ENCODE data around the gene ONECUT2. TPM values are rescaled to one million over a fixed set of nuclear protein-coding genes. Genes with fewer than 3 reads are reported as not detected.

Gene ONECUT2
- total and polyA plus RNA-seq, 3 donors from 2014 or later: 0.69 to 0.93 (median 0.79) TPM

GRCh38 chr18:57440331-57441070, 5.3 kb downstream of the ONECUT2 start:
- no peaks in the 10 kb centered on the region for H3K9me3 ChIP-seq
- peaks cover 23% of the 10 kb centered on the region for H3K4me1 ChIP-seq
- TF ChIP-seq POLR2A (IDR thresholded peaks at IDR 0.05): no peak
- TF ChIP-seq CTCF (IDR thresholded peaks at IDR 0.05): no peak
- H3K27me3 ChIP-seq: no peaks in the 10 kb centered on the region
- peak overlapping the region in 1 of 2 donors; percentile 38 for H3K4me3 ChIP-seq
- no peak for DNase-seq
- no peaks in the 10 kb centered on the region for H3K36me3 ChIP-seq (ENCODE audit: low read depth, missing control alignments)
- intact Hi-C loops (cut with DNase I; ENCODE audit: low total_unique reads): no loop called here
- H3K27ac ChIP-seq: no peak overlapping the region
- 1 to 3% methylated on average over 24 to 59 of the region's 60 CpGs for WGBS, 2 donors

GRCh38 chr18:57441071-57441794, 6.1 kb downstream of the ONECUT2 start:
- no peaks in the 10 kb centered on the region for H3K27me3 ChIP-seq
- H3K9me3 ChIP-seq: no peaks in the 10 kb centered on the region
- intact Hi-C loops (cut with DNase I; ENCODE audit: low total_unique reads): no loop called here
- 2% methylated on average over 29 to 54 of the region's 54 CpGs for WGBS, 2 donors
- TF ChIP-seq CTCF (IDR thresholded peaks at IDR 0.05): no peak
- no peak for TF ChIP-seq POLR2A (IDR thresholded peaks at IDR 0.05)
- no peak for DNase-seq
- peaks cover 21% of the 10 kb centered on the region for H3K4me1 ChIP-seq
- H3K27ac ChIP-seq: no peak overlapping the region
- no peaks in the 10 kb centered on the region for H3K36me3 ChIP-seq (ENCODE audit: low read depth, missing control alignments)
- H3K4me3 ChIP-seq: peak overlapping the region in 1 of 2 donors; percentile 38

GRCh38 chr18:57443247-57443646, 8.1 kb downstream of the ONECUT2 start:
- no peaks in the 10 kb centered on the region for H3K9me3 ChIP-seq
- H3K4me1 ChIP-seq: peaks cover 13% of the 10 kb centered on the region
- no peak overlapping the region for H3K27ac ChIP-seq
- no peaks in the 10 kb centered on the region for H3K27me3 ChIP-seq
- no peak for DNase-seq
- no peak for TF ChIP-seq CTCF (IDR thresholded peaks at IDR 0.05)
- H3K4me3 ChIP-seq: no peak overlapping the region
- H3K36me3 ChIP-seq (ENCODE audit: low read depth, missing control alignments): no peaks in the 10 kb centered on the region
- intact Hi-C loops (cut with DNase I; ENCODE audit: low total_unique reads): no loop called here
- WGBS, 2 donors: 17 to 27% methylated on average over 1 of the region's 1 CpG

DNA sequence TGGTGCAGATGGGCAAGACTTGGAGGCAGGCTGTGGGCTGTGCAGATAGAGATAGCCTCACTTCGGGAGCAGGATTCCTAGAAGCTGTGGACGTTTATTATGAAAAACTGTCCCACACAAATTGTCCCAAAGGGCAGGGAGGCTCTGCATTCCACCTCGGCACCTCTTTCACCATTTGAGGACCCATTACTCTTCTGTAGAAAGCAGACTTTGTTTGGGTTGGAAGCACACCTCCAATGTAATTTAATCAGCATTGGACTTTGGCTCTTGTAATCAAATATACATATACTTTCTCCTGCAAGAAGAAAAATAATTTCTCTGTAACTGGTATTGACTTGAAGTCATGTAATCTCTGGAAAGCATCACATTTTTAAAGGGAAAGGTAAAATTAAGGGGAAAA, 8.5 kb downstream of the ONECUT2 start:
- TF ChIP-seq CTCF (IDR thresholded peaks at IDR 0.05) (no peak), POLR2A (IDR thresholded peaks at IDR 0.05) (no peak)
- no peaks in the 10 kb centered on the region for H3K27me3 ChIP-seq
- H3K9me3 ChIP-seq: no peaks in the 10 kb centered on the region
- intact Hi-C loops (cut with DNase I; ENCODE audit: low total_unique reads): no loop called here
- H3K4me1 ChIP-seq: peaks cover 13% of the 10 kb centered on the region
- 53 to 57% methylated on average over 3 of the region's 3 CpGs for WGBS, 2 donors
- no peak for DNase-seq
- H3K36me3 ChIP-seq (ENCODE audit: low read depth, missing control alignments): no peaks in the 10 kb centered on the region
- no peak overlapping the region for H3K4me3 ChIP-seq
- H3K27ac ChIP-seq: no peak overlapping the region

Measured in testis (tissue), 3 donors.